Activated CD8-positive, alpha-beta memory T cell treated with anti-CD3 and anti-CD28 coated beads for 36 hours (primary cell): Measurements from ENCODE around the gene ANO9. TPM values are rescaled to one million over a fixed set of nuclear protein-coding genes. Genes with fewer than 3 reads are reported as not detected.

ENCODE experiments used
- CTCF ChIA-PET: fragments of 350-600 bp; sonication (Branson Sonifier 250); formaldehyde crosslinking; loops from one replicate; lab custom pipeline; 2021; ENCODE audit warnings: antibody characterized with exemption; lab: Charles Lee
- POLR2A ChIA-PET: fragments of 350-600 bp; sonication (Branson Sonifier 250); formaldehyde crosslinking; loops from one replicate; lab custom pipeline; 2021; ENCODE audit warnings: antibody characterized with exemption; lab: Charles Lee
- total RNA-seq, 2 experiments: library from RNA; stranded (reverse); gene quantifications; one replicate each; pipeline ENCODE4 v1.2.3, GENCODE V29; 2021

Gene ANO9
- 10 to 100 TPM; 21.9 to 22.0 TPM for total RNA-seq

DNA sequence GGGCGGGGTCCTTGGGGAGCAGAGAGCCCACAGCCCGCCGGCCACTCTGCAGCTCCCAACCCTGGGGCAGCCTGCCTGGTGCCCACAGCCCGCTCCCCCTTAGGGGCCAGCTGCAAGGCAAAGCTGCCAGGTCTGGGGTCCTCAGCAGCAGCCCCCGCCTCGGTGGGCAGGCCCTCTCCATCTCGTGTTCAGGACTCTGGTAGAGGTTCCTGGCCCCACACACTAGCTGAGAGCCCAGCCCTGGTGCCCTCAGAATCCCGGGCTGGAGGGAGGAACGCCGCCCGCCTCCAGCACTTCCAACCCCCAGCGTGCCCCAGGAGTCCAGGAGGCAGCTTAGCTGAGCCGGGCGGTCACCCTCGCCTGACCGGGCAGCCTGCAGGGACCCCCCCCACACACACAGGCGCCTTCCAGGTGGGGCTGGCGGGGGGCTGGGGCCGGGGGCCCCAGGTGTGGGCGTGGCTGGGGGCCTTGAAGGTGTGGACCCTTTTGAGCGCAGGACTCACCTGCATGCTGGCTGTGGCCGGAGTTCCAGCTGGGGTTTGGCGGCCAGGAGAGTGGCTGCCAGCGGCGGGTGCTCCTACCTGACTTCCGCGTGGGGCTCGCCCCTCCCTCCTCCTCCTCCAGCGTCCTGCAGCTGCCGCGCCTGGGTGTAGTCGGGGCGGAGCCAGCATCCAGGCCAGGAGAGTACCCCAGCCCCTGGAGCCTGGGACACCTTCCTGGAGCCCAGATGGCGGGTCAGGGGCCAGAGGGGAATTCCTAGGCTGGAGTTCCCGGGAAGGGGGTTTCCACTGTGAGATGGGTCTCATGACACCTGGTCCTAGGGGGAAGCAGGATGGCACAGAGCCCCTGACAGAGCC is at the start of gene ANO9:
Gene ANO9 (minus strand): TSS at position 594 of the 857 bp plus-strand sequence. CDS start 85 bp downstream, at position 509.
- POLR2A ChIA-PET: no interaction called here
- CTCF ChIA-PET: interaction anchor here (0.6 to 3.7 kb wide), 3 partner anchors 8 to 488 kb away, joined by 4 to 23 read pairs (median 5); partner anchors contain the start of gene PTDSS2

DNA sequence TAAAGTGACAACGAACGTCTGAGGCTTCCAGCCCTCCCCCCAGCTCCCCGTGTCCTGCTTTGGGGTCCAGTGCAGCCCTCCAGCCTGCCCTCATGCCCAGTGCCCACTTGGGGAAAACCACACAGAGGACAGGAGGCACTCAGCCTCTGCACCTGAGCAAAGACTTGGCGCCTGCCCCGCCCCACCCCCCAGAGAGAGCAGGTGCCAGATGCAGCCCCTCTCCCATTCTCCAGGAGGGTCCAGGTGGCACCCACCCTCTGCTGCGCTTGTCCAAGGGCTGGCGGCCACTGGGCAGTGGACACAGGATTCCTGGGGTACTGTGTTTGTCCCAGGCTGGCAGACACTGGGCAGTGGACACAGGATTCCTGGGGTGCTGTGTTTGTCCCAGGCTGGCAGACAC is 49.5 kb upstream of the ANO9 start:
- ChIA-PET CTCF (interaction anchor here (1.1 kb wide), 1 partner anchor 39 kb away, joined by 3 read pairs; no protein-coding TSS in a partner anchor), POLR2A (no interaction called here)

DNA sequence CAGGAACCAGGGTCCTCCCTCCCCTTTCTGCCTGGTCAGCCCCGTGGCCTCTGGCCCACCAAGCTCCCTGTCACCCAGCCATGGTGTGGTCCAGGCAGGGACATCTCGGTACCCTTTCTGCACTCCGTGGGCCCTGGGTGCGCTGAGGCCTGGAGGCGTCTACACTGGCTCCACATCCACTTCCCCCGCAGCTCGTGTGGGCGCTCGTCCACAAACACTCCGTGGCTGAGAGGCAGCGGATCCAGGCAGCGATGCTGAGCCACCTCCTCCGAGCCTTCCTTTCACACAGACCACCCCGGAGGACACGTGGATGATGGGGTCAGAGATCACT is 49.1 kb upstream of the ANO9 start:
- POLR2A ChIA-PET: no interaction called here
- CTCF ChIA-PET: no interaction called here

DNA sequence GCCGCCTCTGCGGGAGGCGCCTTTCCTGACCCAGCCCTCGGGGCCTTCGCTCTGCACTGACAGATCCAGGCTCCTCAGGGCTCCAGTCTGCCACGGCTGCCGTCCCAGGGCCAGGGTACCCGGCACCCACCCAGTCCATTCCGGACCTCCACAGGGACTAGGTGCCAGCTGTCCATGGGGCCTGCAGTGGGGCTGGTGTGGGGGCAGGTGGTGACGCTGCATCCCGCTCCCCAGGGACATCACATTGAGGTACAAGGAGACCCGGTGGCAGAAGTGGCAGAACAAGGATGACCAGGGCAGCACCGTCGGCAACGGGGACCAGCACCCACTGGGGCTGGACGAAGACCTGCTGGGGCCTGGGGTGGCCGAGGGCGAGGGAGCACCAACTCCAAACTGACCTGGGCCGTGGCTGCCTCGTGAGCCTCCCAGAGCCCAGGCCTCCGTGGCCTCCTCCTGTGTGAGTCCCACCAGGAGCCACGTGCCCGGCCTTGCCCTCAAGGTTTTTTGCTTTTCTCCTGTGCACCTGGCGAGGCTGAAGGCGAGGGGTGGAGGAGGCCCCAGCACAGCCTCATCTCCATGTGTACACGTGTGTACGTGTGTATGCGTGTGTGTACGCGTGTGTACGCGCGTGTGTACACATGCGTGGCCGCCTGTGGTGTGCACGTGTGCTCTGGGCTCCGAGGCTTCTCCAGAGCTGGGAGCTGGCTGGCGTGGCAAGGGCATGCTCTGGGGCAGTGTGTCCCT is 48.5 kb upstream of the ANO9 start:
- ChIA-PET POLR2A (no interaction called here), CTCF (no interaction called here)

DNA sequence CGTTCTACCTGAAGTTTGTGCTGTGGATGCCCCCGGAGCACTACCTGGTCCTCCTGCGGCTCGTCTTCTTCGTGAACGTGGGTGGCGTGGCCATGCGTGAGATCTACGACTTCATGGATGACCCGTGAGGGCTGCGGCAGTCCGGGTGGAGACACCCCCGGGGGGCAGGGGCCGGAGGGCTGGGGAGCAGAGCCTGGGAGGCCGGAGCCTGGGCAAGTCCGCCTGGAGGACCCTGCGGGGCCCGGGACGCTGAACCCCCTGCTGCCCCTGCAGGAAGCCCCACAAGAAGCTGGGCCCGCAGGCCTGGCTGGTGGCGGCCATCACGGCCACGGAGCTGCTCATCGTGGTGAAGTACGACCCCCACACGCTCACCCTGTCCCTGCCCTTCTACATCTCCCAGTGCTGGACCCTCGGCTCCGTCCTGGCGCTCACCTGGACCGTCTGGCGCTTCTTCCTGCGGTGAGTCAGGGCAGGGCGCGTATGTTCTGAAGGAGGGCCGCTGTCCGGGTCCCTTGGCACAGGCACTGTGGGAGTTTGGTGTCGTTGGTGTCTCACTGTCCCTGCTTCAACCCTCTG is 47.9 kb upstream of the ANO9 start:
- ChIA-PET CTCF (no interaction called here), POLR2A (no interaction called here)

DNA sequence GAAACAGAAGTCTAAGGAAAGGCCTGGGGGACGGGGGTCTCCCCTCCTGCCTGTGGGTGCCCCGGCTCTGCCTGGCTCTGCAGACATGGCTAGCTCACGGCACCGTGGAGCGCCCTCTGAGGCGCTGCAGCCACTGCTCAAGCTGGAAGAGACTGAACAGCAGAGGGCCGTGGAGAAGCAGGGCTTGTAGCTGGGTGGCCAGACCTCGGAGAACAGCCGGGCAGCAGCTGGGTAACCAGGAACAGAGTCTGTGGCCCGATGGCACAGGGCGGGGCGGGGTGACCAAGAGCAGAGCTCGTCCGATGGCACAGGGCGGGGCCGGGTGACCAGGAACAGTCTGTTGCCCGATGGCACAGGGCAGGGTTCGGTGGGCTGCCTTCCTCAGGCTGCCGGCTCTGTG is 47.2 kb upstream of the ANO9 start:
- CTCF ChIA-PET: no interaction called here
- POLR2A ChIA-PET: no interaction called here

DNA sequence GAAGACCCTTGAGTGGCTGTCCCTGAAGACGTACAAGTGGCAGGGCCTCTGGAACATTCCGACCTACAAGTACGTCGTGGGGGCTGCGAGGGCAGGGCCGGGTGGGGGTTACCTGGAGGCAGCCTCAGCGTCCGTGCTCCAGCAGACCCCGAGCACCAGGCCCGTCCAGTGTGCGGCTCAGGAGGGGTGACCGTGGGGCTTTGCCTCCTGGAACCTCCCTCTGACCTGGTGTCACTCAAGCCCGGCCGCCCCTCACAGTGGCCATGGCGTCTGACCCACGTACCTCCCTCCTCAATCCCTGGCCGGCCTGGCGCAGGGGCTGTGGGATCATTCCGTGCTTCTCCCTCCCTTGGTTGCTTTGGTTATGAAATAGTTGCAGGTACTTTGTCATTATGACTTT is 46.8 kb upstream of the ANO9 start:
- POLR2A ChIA-PET: no interaction called here
- CTCF ChIA-PET: no interaction called here

DNA sequence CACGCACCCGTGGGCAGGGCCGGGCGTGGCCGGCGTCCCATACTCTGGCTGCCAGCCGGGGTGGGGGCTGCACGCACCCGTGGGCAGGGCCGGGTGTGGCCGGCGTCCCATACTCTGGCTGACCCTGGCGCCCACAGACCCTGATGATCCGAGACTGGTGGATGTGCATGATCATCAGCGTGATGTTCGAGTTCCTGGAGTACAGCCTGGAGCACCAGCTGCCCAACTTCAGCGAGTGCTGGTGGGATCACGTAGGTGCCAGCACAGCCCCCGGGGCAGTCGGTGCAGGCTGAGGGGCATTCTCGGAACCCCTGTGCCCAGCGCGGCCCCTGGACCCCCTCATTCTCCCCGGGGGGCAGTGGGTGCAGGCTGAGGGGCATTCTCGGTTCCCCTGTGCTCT is 46.3 kb upstream of the ANO9 start:
- POLR2A ChIA-PET: no interaction called here
- CTCF ChIA-PET: no interaction called here

GRCh38 chr11:487571-488021 is 45.8 kb upstream of the ANO9 start:
- POLR2A ChIA-PET: no interaction called here
- CTCF ChIA-PET: no interaction called here

DNA sequence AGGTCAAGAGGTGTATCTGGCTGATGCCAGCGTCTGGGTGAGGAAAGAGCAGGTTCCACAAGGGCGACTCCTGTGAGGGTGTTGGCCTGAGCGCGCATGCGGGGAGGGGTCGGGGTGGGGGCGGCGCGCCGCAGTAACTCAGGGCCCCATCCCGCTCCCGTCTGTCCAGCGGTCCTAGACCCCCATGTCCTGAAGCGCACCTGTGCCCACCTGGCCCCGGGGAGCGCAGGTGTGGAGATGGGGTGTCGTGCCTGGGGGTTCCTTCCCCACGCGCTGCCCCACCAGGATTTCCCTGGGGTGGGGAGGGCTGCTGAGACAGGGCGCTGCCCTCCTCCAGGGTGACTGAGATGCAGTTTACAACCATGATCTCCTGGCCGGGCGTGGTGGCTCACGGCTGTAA is 44.4 kb upstream of the ANO9 start:
- CTCF ChIA-PET: no interaction called here
- POLR2A ChIA-PET: no interaction called here

- POLR2A ChIA-PET: no interaction called here
- CTCF ChIA-PET: no interaction called here
Measured at GRCh38 chr11:484616-485015, 42.8 kb upstream of the ANO9 start.

DNA sequence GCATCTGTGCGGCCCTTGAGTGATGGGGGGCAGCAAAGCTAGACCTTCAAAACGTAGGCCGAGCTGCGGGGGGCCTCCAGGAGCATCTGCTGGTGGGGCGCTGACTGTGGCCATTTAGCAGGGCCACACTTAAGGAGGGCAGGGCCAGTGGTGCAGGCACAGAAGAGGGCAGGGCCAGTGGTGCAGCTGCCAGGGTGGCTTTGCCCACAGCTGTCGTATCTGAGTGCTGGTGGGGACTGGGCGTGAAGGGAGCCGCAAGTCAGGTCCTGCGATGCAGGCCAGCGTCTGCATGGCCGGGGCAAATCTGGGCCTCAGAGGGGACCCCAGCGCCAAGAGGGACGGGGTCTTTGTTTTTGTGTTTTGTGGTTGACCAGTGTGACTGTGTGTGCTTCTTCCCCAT is 37.5 kb upstream of the ANO9 start:
- CTCF ChIA-PET: interaction anchor here (1.0 kb wide), 1 partner anchor 40 kb away, joined by 3 read pairs; no protein-coding TSS in a partner anchor
- POLR2A ChIA-PET: interaction anchor here (1.0 kb wide), 1 partner anchor 64 kb away, joined by 3 read pairs; the partner anchor contains the start of gene SIGIRR

GRCh38 chr11:477052-477715 is 35.4 kb upstream of the ANO9 start:
- ChIA-PET CTCF (no interaction called here), POLR2A (interaction anchor here (0.5 kb wide), 1 partner anchor 17 kb away, joined by 9 read pairs; no protein-coding TSS in a partner anchor)

- POLR2A ChIA-PET: interaction anchor here (0.5 kb wide), 1 partner anchor 17 kb away, joined by 9 read pairs; no protein-coding TSS in a partner anchor
- CTCF ChIA-PET: no interaction called here
Measured at GRCh38 chr11:476416-476815, 34.6 kb upstream of the ANO9 start.

DNA sequence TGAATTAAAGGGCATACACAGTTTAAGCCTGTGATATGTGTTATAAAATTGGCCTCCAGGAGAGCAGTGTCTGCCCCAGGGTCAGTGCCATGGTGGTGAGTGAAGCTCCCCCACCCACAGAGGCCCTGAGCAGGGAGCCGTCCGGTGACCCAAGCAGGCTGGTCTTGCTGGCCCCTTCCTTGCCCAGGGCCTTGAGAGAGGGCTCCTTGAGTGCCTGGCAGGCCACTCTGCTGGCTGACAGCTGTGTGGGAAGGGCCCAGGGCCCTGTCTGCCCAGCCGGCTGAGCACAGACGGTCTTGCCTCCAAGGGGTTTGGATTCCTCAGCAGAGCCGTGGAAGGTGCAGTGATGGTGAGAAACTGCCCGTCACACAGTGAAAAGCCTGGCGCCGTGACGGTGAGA is 34.1 kb upstream of the ANO9 start:
- ChIA-PET POLR2A (no interaction called here), CTCF (no interaction called here)

GRCh38 chr11:474914-475506 is 33.2 kb upstream of the ANO9 start:
- CTCF ChIA-PET: no interaction called here
- POLR2A ChIA-PET: no interaction called here

DNA sequence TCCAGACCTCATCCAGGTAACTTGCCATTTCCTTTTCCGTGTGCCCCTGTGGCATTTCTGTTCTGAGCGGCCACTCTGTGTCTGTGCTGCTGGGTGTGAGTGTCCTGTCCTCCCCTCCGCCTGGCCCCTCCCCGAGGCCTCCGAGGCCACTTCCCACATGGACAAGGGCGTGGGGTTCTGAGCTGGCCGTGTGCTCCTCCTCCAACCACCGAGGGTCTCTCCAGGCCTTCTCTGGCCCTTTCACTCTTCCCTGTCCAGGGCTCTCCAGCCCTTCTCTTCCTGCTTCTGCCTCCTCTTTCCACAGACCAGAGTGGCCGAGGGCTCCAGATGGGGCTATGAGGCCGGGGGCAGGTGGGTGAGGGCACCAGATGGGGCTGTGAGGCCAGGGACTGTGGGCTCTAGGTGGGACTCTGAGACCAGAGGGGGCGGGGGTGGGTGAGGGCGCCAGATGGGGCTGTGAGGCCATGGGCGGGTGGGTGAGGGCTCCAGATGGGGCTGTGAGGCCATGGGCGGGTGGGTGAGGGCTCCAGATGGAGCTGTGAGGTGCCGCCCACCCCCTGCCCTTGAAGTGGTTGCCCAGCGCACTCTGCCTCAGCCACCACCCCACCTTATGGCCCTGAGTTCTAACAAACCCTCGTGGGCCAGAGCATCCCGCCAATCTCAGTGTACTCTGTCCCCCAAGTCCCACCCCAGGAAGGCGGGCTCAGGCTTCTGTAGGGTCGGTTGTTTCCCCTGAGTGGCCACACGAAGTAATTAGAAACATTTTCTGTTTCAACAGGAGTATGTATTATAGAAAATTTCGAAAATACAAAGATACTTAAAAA is 32.4 kb upstream of the ANO9 start:
- ChIA-PET CTCF (no interaction called here), POLR2A (no interaction called here)

GRCh38 chr11:473415-473814 is 31.6 kb upstream of the ANO9 start:
- POLR2A ChIA-PET: no interaction called here
- CTCF ChIA-PET: no interaction called here
